ENCODE results near the gene PRKCH. TPM values are rescaled to one million over a fixed set of nuclear protein-coding genes. Genes with fewer than 3 reads are reported as not detected.

Gene PRKCH
- total RNA-seq, 3 donors from 2014 or later (not counting 1 experiment from before 2014, with no cell fraction given): 610 to 756 (median 618) TPM

DNA sequence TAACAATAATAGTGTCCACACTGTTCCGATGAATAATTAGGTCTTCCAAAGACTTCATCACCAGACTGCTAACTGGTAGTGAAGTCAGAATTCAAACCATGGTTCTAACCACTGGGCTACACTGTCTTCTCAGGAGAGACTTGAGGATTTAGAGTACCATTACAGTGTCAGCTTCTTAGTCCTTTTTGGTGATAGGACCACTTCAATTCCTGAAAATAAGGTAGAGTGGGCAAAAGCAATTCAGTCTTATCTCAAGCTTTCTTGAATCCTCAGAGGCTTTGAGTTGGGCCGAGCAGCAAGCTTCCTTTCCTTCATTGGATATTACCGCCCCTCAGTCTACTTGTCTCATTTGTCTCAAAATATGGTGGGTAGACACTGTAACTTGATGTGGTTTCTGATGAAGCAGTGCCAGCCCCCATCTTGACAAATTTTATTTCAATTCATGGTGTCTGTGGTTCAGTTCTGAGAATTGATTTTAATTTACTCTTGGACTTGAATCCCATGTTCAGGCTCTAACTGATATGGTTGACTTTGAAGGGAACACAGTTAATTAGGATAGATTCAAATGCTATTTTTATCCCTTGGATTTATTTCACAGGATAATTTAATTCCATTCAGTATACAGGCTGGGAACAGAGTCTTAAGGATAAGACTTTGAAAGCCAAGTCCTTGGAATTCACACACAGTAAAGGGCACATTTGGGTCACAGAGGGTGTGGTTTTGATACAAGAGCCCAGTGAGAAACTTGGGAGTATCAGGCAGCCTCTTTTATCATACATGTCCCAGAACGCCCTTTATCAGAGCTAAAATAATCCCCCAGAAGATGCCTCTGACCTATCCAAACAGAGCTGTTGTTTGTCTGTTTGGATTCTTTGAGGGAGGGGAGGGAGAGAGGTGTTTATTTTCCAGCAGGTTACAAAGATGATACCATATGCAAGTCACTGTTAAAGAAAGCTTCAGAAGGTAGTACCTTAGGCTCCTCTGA is 167.3 kb downstream of the PRKCH start:
- H3K27me3 Mint-ChIP-seq (ENCODE audit: low read depth in 2 of 2): no peaks in the 10 kb centered on the region
- Histone ChIP-seq H3K27me3 (ENCODE audit: control insufficient read depth, insufficient read depth, low read length) (no peaks in the 10 kb centered on the region), H3K4me1 (ENCODE audit: control insufficient read depth, insufficient read depth, low read length) (peaks cover 19% of the 10 kb centered on the region), H3K9me3 (ENCODE audit: control insufficient read depth, insufficient read depth, low read length) (no peaks in the 10 kb centered on the region), H3K4me3 (ENCODE audit: low read length) (no peak overlapping the region), H3K27ac (ENCODE audit: low read length) (no peak overlapping the region), H3K36me3 (ENCODE audit: control insufficient read depth, insufficient read depth, low read length) (peaks cover 81% of the 10 kb centered on the region)
- intact Hi-C loops (cut with micrococcal nuclease): no loop called here
- H3K36me3 Mint-ChIP-seq: peaks cover 24% of the 10 kb centered on the region
- peaks cover 44 to 48% of the 10 kb centered on the region in 2 donors for H3K4me1 Mint-ChIP-seq
- DNase-seq (no peak), ATAC-seq (no peak)
- H3K27ac Mint-ChIP-seq: no peak overlapping the region
- no peaks in the 10 kb centered on the region for H3K9me3 Mint-ChIP-seq
- no peak overlapping the region for H3K4me3 Mint-ChIP-seq
- WGBS (ENCODE audit: insufficient coverage): 100% methylated on average over 3 of the region's 4 CpGs
- TF ChIP-seq, protein P1, sequence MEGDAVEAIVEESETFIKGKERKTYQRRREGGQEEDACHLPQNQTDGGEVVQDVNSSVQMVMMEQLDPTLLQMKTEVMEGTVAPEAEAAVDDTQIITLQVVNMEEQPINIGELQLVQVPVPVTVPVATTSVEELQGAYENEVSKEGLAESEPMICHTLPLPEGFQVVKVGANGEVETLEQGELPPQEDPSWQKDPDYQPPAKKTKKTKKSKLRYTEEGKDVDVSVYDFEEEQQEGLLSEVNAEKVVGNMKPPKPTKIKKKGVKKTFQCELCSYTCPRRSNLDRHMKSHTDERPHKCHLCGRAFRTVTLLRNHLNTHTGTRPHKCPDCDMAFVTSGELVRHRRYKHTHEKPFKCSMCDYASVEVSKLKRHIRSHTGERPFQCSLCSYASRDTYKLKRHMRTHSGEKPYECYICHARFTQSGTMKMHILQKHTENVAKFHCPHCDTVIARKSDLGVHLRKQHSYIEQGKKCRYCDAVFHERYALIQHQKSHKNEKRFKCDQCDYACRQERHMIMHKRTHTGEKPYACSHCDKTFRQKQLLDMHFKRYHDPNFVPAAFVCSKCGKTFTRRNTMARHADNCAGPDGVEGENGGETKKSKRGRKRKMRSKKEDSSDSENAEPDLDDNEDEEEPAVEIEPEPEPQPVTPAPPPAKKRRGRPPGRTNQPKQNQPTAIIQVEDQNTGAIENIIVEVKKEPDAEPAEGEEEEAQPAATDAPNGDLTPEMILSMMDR (IDR thresholded peaks at IDR 0.05): no peak

DNA sequence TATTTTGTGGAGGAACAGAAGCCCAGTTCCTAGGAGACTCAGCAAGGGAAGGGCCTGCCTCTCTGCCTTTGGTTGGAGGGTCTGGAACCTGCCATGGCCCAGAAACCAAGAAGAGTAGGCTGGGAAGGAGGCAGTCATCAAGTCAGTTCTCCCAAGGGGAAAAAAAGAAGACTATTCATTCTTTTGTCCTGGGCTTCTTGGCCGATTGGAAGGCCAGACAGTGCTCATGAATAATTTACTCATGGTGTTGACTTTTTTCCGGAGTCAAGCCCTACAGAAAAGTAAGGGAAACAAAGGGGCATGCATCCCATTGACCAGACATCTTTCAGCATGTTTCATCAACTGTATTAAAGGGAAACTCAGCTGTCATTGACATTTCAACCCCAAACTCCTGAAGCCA is 168.1 kb downstream of the PRKCH start:
- no peak overlapping the region for H3K27ac ChIP-seq (ENCODE audit: low read length)

DNA sequence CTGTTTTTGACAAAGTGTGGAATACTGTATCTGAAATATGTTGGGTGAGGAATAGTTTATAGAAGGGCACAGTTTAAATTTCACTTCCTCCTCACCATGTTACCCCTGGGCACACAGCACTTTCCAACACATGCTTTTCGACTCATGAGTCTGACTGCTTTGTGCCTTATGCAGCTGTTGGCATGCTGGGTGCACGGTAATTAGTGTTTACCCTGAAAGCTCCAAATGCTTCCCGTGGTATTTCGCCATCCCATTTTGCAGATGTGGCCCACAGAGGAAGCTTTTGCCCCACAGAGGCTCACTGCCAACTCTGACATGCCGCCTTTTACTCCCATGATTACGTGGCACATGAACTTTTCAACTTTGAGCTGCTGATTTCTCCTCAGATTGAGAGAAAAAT is 168.6 kb downstream of the PRKCH start:
- no peak overlapping the region for H3K27ac ChIP-seq (ENCODE audit: low read length)
- TF ChIP-seq, protein P1 (IDR thresholded peaks at IDR 0.05): no peak
- H3K4me3 Mint-ChIP-seq: no peak overlapping the region
- no peaks in the 10 kb centered on the region for H3K9me3 ChIP-seq (ENCODE audit: control insufficient read depth, insufficient read depth, low read length)
- peaks cover 8% of the 10 kb centered on the region for H3K4me1 ChIP-seq (ENCODE audit: control insufficient read depth, insufficient read depth, low read length)
- H3K9me3 Mint-ChIP-seq: no peaks in the 10 kb centered on the region
- H3K4me1 Mint-ChIP-seq: peaks cover 42% of the 10 kb centered on the region in 2 donors
- no peak overlapping the region for H3K27ac Mint-ChIP-seq
- WGBS (ENCODE audit: insufficient coverage): 71% methylated on average over 6 of the region's 6 CpGs
- no peak overlapping the region for H3K4me3 ChIP-seq (ENCODE audit: low read length)
- H3K27me3 Mint-ChIP-seq (ENCODE audit: low read depth in 2 of 2): no peaks in the 10 kb centered on the region
- peaks cover 24% of the 10 kb centered on the region for H3K36me3 Mint-ChIP-seq
- ATAC-seq (peak in 1 of 3 donors; percentile 48), DNase-seq (no peak)
- H3K27me3 ChIP-seq (ENCODE audit: control insufficient read depth, insufficient read depth, low read length): no peaks in the 10 kb centered on the region
- peaks cover 77% of the 10 kb centered on the region for H3K36me3 ChIP-seq (ENCODE audit: control insufficient read depth, insufficient read depth, low read length)
- intact Hi-C loops (cut with micrococcal nuclease): no loop called here

More for the DNA sequence above, 168.1 kb downstream of the PRKCH start:
- H3K27me3 Mint-ChIP-seq (ENCODE audit: low read depth in 2 of 2): no peaks in the 10 kb centered on the region
- no peaks in the 10 kb centered on the region for H3K9me3 Mint-ChIP-seq
- H3K27ac Mint-ChIP-seq: no peak overlapping the region
- intact Hi-C loops (cut with micrococcal nuclease): no loop called here
- DNase-seq (no peak), ATAC-seq (no peak)
- H3K4me3 ChIP-seq (ENCODE audit: low read length): no peak overlapping the region
- H3K36me3 Mint-ChIP-seq: peaks cover 24% of the 10 kb centered on the region
- no peaks in the 10 kb centered on the region for H3K27me3 ChIP-seq (ENCODE audit: control insufficient read depth, insufficient read depth, low read length)
- TF ChIP-seq, protein P1 (IDR thresholded peaks at IDR 0.05): no peak
- H3K9me3 ChIP-seq (ENCODE audit: control insufficient read depth, insufficient read depth, low read length): no peaks in the 10 kb centered on the region
- 95% methylated on average over 2 of the region's 2 CpGs for WGBS (ENCODE audit: insufficient coverage)
- peaks cover 12% of the 10 kb centered on the region for H3K4me1 ChIP-seq (ENCODE audit: control insufficient read depth, insufficient read depth, low read length)
- H3K4me1 Mint-ChIP-seq: peaks cover 39 to 40% of the 10 kb centered on the region in 2 donors
- H3K36me3 ChIP-seq (ENCODE audit: control insufficient read depth, insufficient read depth, low read length): peaks cover 77% of the 10 kb centered on the region
- no peak overlapping the region for H3K4me3 Mint-ChIP-seq

Data from natural killer cell (primary cell).